Suprapubic skin (tissue), 4 donors: ENCODE measurements around the gene PSMD12.

Source experiments
- CTCF ChIP-seq, 2 donors: fragments of 200-600 bp in 1 of 2; fragments of 450-650 bp in 1 of 2; sonication (generic) in 1 of 2; IDR thresholded peaks; one replicate each; pipeline ENCODE4 v1.5.1; 2016 to 2019; ENCODE audit warnings: antibody characterized with exemption in 2 of 2, mild to moderate bottlenecking in 1 of 2, moderate library complexity in 1 of 2
- EP300 ChIP-seq: sonication (generic); formaldehyde crosslinking; IDR thresholded peaks from one replicate; pipeline ENCODE4 v1.6.1; 2017; ENCODE audit warnings: antibody characterized with exemption
- POLR2A ChIP-seq, 2 donors: fragments of 450-650 bp; IDR thresholded peaks; one replicate each; pipeline ENCODE4 v1.6.1; 2017; ENCODE audit warnings: antibody characterized with exemption in 2 of 2, mild to moderate bottlenecking in 2 of 2, moderate library complexity in 2 of 2
- POLR2AphosphoS5 ChIP-seq, 3 donors: sonication (generic); formaldehyde crosslinking; IDR thresholded peaks; one replicate each; pipeline ENCODE4 v1.6.1; 2017; ENCODE audit warnings: antibody characterized with exemption in 3 of 3

- TF ChIP-seq CTCF (IDR thresholded peaks at IDR 0.05) (no peak), POLR2AphosphoS5 (IDR thresholded peaks at IDR 0.05) (no peak), POLR2A (IDR thresholded peaks at IDR 0.05) (no peak), EP300 (no peak)
Measured at GRCh38 chr17:67385122-67385988, 19.0 kb upstream of the PSMD12 start.
